ENCODE measurements around the gene SLC29A4. TPM values are rescaled to one million over a fixed set of nuclear protein-coding genes. Genes with fewer than 3 reads are reported as not detected.
"Not testable (repeated sequence)": the region's sequence is repeated elsewhere in the genome, so short reads cannot be mapped to it uniquely, and the experiment has no call there.

The SLC29A4 gene
- polyA plus RNA-seq, 1 donor (not counting 4 experiments of a cell fraction or from before 2014, with no cell fraction given), result 0.43 TPM

DNA sequence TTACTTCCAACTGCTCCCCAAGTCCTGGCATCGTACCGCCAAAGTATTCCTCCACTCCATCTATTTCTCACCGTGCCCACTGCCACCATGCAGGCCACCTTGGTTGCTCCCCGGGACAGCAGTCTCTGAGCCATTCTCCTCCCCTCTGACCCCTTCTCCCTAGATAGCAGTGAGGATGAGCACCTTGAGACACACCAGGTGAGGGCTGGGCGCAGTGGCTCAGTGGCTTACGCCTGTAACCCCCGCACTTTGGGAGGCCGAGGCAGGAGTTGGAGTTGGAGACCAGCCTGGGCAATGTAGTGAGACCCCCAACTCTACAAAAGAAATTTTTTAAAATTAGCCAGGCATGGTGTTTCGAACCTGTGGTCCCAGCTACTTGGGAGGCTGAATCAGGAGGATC, 4.2 kb downstream of the SLC29A4 start:
- peaks cover 10% of the 10 kb centered on the region for H3K4me1 ChIP-seq (ENCODE audit: control insufficient read depth, extremely low read depth, insufficient read depth, low read length)
- TF ChIP-seq, protein P1, sequence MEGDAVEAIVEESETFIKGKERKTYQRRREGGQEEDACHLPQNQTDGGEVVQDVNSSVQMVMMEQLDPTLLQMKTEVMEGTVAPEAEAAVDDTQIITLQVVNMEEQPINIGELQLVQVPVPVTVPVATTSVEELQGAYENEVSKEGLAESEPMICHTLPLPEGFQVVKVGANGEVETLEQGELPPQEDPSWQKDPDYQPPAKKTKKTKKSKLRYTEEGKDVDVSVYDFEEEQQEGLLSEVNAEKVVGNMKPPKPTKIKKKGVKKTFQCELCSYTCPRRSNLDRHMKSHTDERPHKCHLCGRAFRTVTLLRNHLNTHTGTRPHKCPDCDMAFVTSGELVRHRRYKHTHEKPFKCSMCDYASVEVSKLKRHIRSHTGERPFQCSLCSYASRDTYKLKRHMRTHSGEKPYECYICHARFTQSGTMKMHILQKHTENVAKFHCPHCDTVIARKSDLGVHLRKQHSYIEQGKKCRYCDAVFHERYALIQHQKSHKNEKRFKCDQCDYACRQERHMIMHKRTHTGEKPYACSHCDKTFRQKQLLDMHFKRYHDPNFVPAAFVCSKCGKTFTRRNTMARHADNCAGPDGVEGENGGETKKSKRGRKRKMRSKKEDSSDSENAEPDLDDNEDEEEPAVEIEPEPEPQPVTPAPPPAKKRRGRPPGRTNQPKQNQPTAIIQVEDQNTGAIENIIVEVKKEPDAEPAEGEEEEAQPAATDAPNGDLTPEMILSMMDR (optimal IDR thresholded peaks at IDR 0.05 in 1 of 3, IDR thresholded peaks at IDR 0.05 in 1 of 3, conservative IDR thresholded peaks at IDR 0.05 in 1 of 3; ENCODE audit: extremely low read depth in 1 of 3, insufficient read depth in 2 of 3, low read length in 3 of 3), result no peak
- TF ChIP-seq EZH2 (IDR thresholded peaks at IDR 0.05; ENCODE audit: low read length), result no peak
- dilution Hi-C loops (cut with MboI; ENCODE audit: extremely low pct_ligation_motif_present, low sequenced_read_pairs), result no loop called here
- H2AFZ ChIP-seq (ENCODE audit: control insufficient read depth, low read length), result no peak overlapping the region
- DNase-seq (ENCODE audit: low read depth, low spot score) (no peak), FAIRE-seq (no peak)
- H3K9ac ChIP-seq (ENCODE audit: control insufficient read depth, extremely low read depth, insufficient read depth, low read length), result no peak overlapping the region
- no peaks in the 10 kb centered on the region for H3K9me3 ChIP-seq (ENCODE audit: control insufficient read depth, low read depth, low read length)
- H4K20me1 ChIP-seq (ENCODE audit: control insufficient read depth, extremely low read depth, insufficient read depth, low read length), result no peaks in the 10 kb centered on the region
- no peaks in the 10 kb centered on the region for H3K9me1 ChIP-seq (ENCODE audit: control insufficient read depth, extremely low read depth, insufficient read depth, low read length)
- H3K27ac ChIP-seq (ENCODE audit: control insufficient read depth, insufficient read depth, low read length), result no peak overlapping the region
- H3K27me3 ChIP-seq (ENCODE audit: control insufficient read depth, extremely low read depth, insufficient read depth, low read length), result peaks cover 13% of the 10 kb centered on the region
- H3K79me2 ChIP-seq (ENCODE audit: control insufficient read depth, insufficient read depth, low read length), result no peaks in the 10 kb centered on the region
- H3K4me2 ChIP-seq (ENCODE audit: control insufficient read depth, extremely low read depth, insufficient read depth, low read depth, low read length), result no peak overlapping the region
- H3K4me3 ChIP-seq (ENCODE audit: control insufficient read depth in 2 of 3, extremely low read depth in 1 of 3, insufficient read depth in 2 of 3, low read depth in 1 of 3, low read length in 3 of 3), result no peak overlapping the region
- H3K36me3 ChIP-seq (ENCODE audit: control insufficient read depth in 2 of 2, extremely low read depth in 1 of 2, insufficient read depth in 2 of 2, low read length in 2 of 2), result no peaks in the 10 kb centered on the region

DNA sequence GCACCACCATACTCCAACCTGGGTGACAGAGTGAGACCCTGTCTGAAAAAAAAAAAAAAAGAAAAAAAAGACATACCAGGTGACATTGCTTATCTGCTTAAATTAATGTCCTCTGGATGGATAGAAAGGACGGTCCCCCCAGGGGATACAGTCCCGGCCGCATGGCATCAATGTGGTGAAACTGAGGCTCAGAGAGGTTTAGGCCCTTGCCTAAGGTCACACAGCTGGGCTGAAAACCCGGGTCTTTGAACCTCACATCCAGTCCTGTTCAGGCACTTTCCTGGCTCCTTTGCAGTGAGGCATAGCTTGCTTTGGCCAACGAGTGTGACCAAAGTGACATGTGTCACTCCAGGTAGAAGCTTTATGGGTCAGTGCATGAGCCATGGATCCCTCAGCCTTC, 4.6 kb downstream of the SLC29A4 start:
- H2AFZ ChIP-seq (ENCODE audit: control insufficient read depth, low read length); H3K9me3 ChIP-seq (ENCODE audit: control insufficient read depth, low read depth, low read length); H3K36me3 ChIP-seq (ENCODE audit: control insufficient read depth in 2 of 2, extremely low read depth in 1 of 2, insufficient read depth in 2 of 2, low read length in 2 of 2); DNase-seq (ENCODE audit: low read depth, low spot score); H3K4me3 ChIP-seq (ENCODE audit: control insufficient read depth in 2 of 3, extremely low read depth in 1 of 3, insufficient read depth in 2 of 3, low read depth in 1 of 3, low read length in 3 of 3); FAIRE-seq; H3K4me2 ChIP-seq (ENCODE audit: control insufficient read depth, extremely low read depth, insufficient read depth, low read depth, low read length); H3K79me2 ChIP-seq (ENCODE audit: control insufficient read depth, insufficient read depth, low read length); H3K9me1 ChIP-seq (ENCODE audit: control insufficient read depth, extremely low read depth, insufficient read depth, low read length); dilution Hi-C loops (cut with MboI; ENCODE audit: extremely low pct_ligation_motif_present, low sequenced_read_pairs); H3K9ac ChIP-seq (ENCODE audit: control insufficient read depth, extremely low read depth, insufficient read depth, low read length); H3K27ac ChIP-seq (ENCODE audit: control insufficient read depth, insufficient read depth, low read length); H4K20me1 ChIP-seq (ENCODE audit: control insufficient read depth, extremely low read depth, insufficient read depth, low read length): not testable (repeated sequence)
- H3K27me3 ChIP-seq (ENCODE audit: control insufficient read depth, extremely low read depth, insufficient read depth, low read length), result peaks cover 13% of the 10 kb centered on the region
- peaks cover 10% of the 10 kb centered on the region for H3K4me1 ChIP-seq (ENCODE audit: control insufficient read depth, extremely low read depth, insufficient read depth, low read length)

DNA sequence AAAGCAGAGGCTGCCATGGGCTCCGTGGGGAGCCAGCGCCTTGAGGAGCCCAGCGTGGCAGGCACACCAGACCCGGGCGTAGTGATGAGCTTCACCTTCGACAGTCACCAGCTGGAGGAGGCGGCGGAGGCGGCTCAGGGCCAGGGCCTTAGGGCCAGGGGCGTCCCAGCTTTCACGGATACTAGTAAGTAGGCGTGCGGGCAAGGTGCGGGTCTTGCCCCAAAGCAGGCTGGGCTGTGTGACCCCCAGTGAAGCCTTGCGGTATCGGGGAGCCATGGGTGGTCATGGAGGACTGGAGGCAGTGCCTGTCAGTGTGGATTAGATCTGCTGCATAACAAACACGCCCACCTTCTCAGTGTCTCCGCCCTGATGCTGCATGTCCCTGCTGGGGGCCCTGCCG, 5.1 kb downstream of the SLC29A4 start:
- H4K20me1 ChIP-seq (ENCODE audit: control insufficient read depth, extremely low read depth, insufficient read depth, low read length), result no peaks in the 10 kb centered on the region
- no peak for TF ChIP-seq EZH2 (IDR thresholded peaks at IDR 0.05; ENCODE audit: low read length)
- TF ChIP-seq, protein P1 (optimal IDR thresholded peaks at IDR 0.05 in 1 of 3, IDR thresholded peaks at IDR 0.05 in 1 of 3, conservative IDR thresholded peaks at IDR 0.05 in 1 of 3; ENCODE audit: extremely low read depth in 1 of 3, insufficient read depth in 2 of 3, low read length in 3 of 3), result no peak
- no peak for FAIRE-seq
- no peak overlapping the region for H3K27ac ChIP-seq (ENCODE audit: control insufficient read depth, insufficient read depth, low read length)
- no peak overlapping the region for H2AFZ ChIP-seq (ENCODE audit: control insufficient read depth, low read length)
- H3K4me1 ChIP-seq (ENCODE audit: control insufficient read depth, extremely low read depth, insufficient read depth, low read length), result peaks cover 10% of the 10 kb centered on the region
- peaks cover 13% of the 10 kb centered on the region for H3K27me3 ChIP-seq (ENCODE audit: control insufficient read depth, extremely low read depth, insufficient read depth, low read length)
- H3K9me1 ChIP-seq (ENCODE audit: control insufficient read depth, extremely low read depth, insufficient read depth, low read length), result no peaks in the 10 kb centered on the region
- H3K9me3 ChIP-seq (ENCODE audit: control insufficient read depth, low read depth, low read length), result no peaks in the 10 kb centered on the region
- no peak overlapping the region for H3K4me2 ChIP-seq (ENCODE audit: control insufficient read depth, extremely low read depth, insufficient read depth, low read depth, low read length)
- no peaks in the 10 kb centered on the region for H3K79me2 ChIP-seq (ENCODE audit: control insufficient read depth, insufficient read depth, low read length)
- H3K36me3 ChIP-seq (ENCODE audit: control insufficient read depth in 2 of 2, extremely low read depth in 1 of 2, insufficient read depth in 2 of 2, low read length in 2 of 2), result no peaks in the 10 kb centered on the region
- no peak overlapping the region for H3K4me3 ChIP-seq (ENCODE audit: control insufficient read depth in 2 of 3, extremely low read depth in 1 of 3, insufficient read depth in 2 of 3, low read depth in 1 of 3, low read length in 3 of 3)
- DNase-seq (ENCODE audit: low read depth, low spot score), result no peak
- dilution Hi-C loops (cut with MboI; ENCODE audit: extremely low pct_ligation_motif_present, low sequenced_read_pairs), result no loop called here
- H3K9ac ChIP-seq (ENCODE audit: control insufficient read depth, extremely low read depth, insufficient read depth, low read length), result no peak overlapping the region

DNA sequence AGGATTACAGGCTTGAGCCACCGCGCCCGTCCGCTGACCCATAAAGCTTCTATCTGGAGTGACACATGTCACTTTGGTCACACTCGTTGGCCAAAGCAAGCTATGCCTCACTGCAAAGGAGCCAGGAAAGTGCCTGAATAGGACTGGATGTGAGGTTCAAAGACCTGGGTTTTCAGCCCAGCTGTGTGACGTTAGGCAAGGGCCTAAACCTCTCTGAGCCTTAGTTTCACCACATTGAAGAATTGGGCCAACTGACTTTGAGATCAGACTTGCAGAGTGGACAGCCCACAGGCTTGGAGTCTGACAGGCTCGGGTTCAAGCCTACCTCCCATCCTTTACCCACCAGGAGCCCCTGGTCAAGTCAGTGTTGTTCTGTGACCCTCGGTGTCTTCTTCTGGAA, 5.8 kb downstream of the SLC29A4 start:
- H3K27me3 ChIP-seq (ENCODE audit: control insufficient read depth, extremely low read depth, insufficient read depth, low read length); H3K9me3 ChIP-seq (ENCODE audit: control insufficient read depth, low read depth, low read length); H4K20me1 ChIP-seq (ENCODE audit: control insufficient read depth, extremely low read depth, insufficient read depth, low read length); H3K79me2 ChIP-seq (ENCODE audit: control insufficient read depth, insufficient read depth, low read length); H3K27ac ChIP-seq (ENCODE audit: control insufficient read depth, insufficient read depth, low read length); dilution Hi-C loops (cut with MboI; ENCODE audit: extremely low pct_ligation_motif_present, low sequenced_read_pairs); DNase-seq (ENCODE audit: low read depth, low spot score); H3K9me1 ChIP-seq (ENCODE audit: control insufficient read depth, extremely low read depth, insufficient read depth, low read length); H3K4me3 ChIP-seq (ENCODE audit: control insufficient read depth in 2 of 3, extremely low read depth in 1 of 3, insufficient read depth in 2 of 3, low read depth in 1 of 3, low read length in 3 of 3); H3K9ac ChIP-seq (ENCODE audit: control insufficient read depth, extremely low read depth, insufficient read depth, low read length); H3K36me3 ChIP-seq (ENCODE audit: control insufficient read depth in 2 of 2, extremely low read depth in 1 of 2, insufficient read depth in 2 of 2, low read length in 2 of 2); FAIRE-seq: not testable (repeated sequence)
- Histone ChIP-seq H3K4me2 (ENCODE audit: control insufficient read depth, extremely low read depth, insufficient read depth, low read depth, low read length) (peak overlapping the region; percentile 48), H2AFZ (ENCODE audit: control insufficient read depth, low read length) (peak overlapping the region; percentile 13), H3K4me1 (ENCODE audit: control insufficient read depth, extremely low read depth, insufficient read depth, low read length) (peaks cover 10% of the 10 kb centered on the region)

All from keratinocyte (primary cell).